Motor neuron (in vitro differentiated cells): ENCODE results near the gene MAML3. TPM values are rescaled to one million over a fixed set of nuclear protein-coding genes. Genes with fewer than 3 reads are reported as not detected.

ENCODE experiments used
- ATAC-seq, 8 experiments: fragments of 200-7000 bp; cut with Tn5 transposase; replicated peaks in 6 of 8; 2 replicates each; pipeline ENCODE4 v1.8.0; 2021; ENCODE audit warnings: mild to moderate bottlenecking in 8 of 8, moderate library complexity in 8 of 8
- H3K27ac ChIP-seq, 2 donors: fragments of 250-450 bp; sonication (Bioruptor Pico); 2 replicates each; pipeline ENCODE4 v1.9.0; 2021; ENCODE audit warnings: antibody characterized with exemption in 2 of 2, mild to moderate bottlenecking in 2 of 2, moderate library complexity in 1 of 2
- H3K4me1 ChIP-seq, 2 donors: fragments of 250-450 bp; sonication (Bioruptor Pico); replicated peaks in 1 of 2; 2 replicates each; pipeline ENCODE4 v1.6.1; 2021; ENCODE audit warnings: antibody characterized with exemption in 2 of 2, mild to moderate bottlenecking in 2 of 2, moderate library complexity in 1 of 2
- H3K4me3 ChIP-seq, 5 donors: fragments of 250-450 bp; sonication (Bioruptor Pico); 2 replicates each; pipeline ENCODE4 v1.9.0; 2021; ENCODE audit warnings: antibody characterized with exemption in 5 of 5, mild to moderate bottlenecking in 5 of 5, moderate library complexity in 4 of 5
- WGBS, 10 experiments: fragments of 450-650 bp; shearing (Covaris generic); methylation state at CpG; one replicate each; pipeline ENCODE4 v1.0.0; 2022; 5-methylcytosine and 5-hydroxymethylcytosine counted together
- in situ Hi-C, 9 experiments: fragments of 400-800 bp; cut with MboI; loops; one replicate each; pipeline ENCODE4 v1.15.0; 2021; ENCODE audit warnings: low sequenced_read_pairs in 9 of 9, low pct_unique_long_range_greater_than_20kb in 2 of 9; ENCODE audit not compliant: unreplicated experiment in 9 of 9
- total RNA-seq, 8 experiments: library from RNA; unstranded; fragments of 300-600 nt; gene quantifications; 2 replicates each; pipeline versions ENCODE4 v1.2.3 to v1.2.4, GENCODE V29; 2022

The MAML3 gene
- total RNA-seq, 8 experiments from 2014 or later: 1.7 to 24.0 (median 12.9) TPM

DNA sequence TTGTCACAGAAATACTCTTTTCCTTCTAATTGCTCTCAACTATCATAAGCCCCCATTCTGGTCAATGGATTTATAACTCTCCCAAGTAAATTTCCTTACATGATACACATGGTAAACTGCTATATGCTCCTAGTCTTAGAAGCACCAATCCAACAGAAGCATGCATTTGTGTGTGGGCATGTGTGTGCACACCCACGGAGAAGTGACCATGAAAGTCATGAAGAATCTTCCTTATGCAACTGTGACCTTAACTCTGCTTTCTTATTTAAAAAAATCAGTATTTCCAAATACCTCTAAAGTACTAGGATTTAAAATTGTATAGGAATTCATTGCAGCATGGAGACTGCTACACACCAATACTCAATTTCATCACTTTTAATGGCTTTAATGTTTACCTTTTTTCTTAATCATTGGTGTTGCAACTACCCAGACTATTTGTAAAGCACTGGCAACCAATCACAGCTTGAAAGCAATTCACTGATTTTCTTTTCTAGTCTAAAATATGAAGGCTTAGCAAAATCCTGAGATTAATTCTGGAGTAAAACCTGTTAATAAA is 47.6 kb downstream of the MAML3 start:
- 13 to 100% (median 83%) methylated on average over 1 of the region's 1 CpG; no CpG with 5 or more reads in 4 of the 10 experiments for WGBS, 10 experiments
- in situ Hi-C loops: no loop called here

DNA sequence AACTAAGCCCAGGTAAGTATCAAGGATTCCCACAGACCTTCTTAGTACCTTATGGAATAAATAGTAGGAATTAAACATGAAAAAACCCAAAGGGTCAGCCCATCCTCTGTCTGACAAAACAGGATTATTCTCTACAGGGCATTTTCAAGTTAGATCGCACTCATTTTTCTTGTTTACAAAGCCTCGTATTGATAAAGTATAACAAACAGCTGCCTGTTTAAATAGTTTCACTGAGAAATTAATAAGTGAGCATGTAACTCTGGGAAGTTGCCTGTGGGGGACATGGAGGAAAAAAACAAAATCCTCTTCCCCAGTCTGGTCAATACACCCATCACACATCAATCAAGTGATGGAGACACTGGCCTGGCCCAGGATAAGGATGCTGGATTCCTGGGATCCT is 48.5 kb downstream of the MAML3 start:
- Histone ChIP-seq H3K27ac (no peak overlapping the region), H3K4me1 (peaks cover 18 to 21% of the 10 kb centered on the region in 2 donors), H3K4me3 (no peak overlapping the region)
- 90 to 100% (median 100%) methylated on average over 2 of the region's 2 CpGs; no CpG with 5 or more reads in 6 of the 10 experiments for WGBS, 10 experiments
- in situ Hi-C loops: no loop called here
- no peak for ATAC-seq

More for the DNA sequence above, 47.6 kb downstream of the MAML3 start:
- no peak for ATAC-seq
- H3K4me3 ChIP-seq: no peak overlapping the region
- H3K4me1 ChIP-seq: peaks cover 20 to 30% of the 10 kb centered on the region in 2 donors
- H3K27ac ChIP-seq: no peak overlapping the region

DNA sequence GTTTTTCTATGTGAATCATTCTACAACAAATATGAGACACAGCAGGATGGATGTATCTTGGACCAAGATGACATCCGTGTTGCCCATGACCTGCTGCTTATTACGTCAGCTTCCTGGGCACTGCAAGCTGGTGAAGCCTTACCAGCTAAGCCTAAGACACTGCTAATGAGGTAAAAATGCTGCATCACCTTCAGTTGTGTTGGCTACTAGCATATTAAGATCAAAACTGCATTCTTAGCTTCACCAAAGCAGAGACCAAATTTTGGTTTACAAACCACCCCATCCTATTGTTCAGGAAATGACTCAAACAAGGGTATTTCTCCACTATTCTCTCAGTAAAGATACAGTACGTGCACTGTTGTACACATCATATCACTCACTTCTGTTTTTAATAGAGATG is 50.3 kb downstream of the MAML3 start:
- in situ Hi-C loops: no loop called here
- no peak overlapping the region for H3K4me3 ChIP-seq
- 20 to 100% (median 85%) methylated on average over 1 to 3 of the region's 3 CpGs; no CpG with 5 or more reads in 1 of the 10 experiments for WGBS, 10 experiments
- H3K4me1 ChIP-seq: peaks cover 3 to 6% of the 10 kb centered on the region in 2 donors
- ATAC-seq: peak in 1 of 8 experiments; percentile 56
- no peak overlapping the region for H3K27ac ChIP-seq

DNA sequence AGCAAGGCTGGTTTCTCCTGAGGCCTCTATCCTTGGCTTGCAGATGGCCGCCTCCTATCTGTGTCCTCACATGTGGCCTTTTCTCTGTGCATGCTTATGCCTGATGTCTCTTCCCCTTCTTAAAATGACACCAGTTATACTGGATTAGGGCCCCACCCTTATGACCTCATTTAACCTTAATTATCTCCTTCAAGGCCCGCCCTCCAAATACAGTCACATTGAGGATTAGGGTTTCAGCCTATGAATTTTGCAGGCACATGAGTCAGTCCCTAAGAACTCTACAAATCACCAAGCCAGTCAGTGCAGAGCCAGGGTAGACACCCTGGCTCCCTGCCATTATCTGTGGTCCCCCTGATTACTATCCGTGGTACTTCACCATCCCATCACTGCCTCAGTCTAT is 51.6 kb downstream of the MAML3 start:
- Histone ChIP-seq H3K4me3 (no peak overlapping the region), H3K4me1 (peaks cover 2 to 5% of the 10 kb centered on the region in 2 donors), H3K27ac (no peak overlapping the region)
- in situ Hi-C loops: no loop called here
- 40 to 100% (median 83%) methylated on average over 1 to 3 of the region's 3 CpGs; no CpG with 5 or more reads in 1 of the 10 experiments for WGBS, 10 experiments
- ATAC-seq: peak in 3 of 8 experiments; percentile 40 to 95 (median 92)

DNA sequence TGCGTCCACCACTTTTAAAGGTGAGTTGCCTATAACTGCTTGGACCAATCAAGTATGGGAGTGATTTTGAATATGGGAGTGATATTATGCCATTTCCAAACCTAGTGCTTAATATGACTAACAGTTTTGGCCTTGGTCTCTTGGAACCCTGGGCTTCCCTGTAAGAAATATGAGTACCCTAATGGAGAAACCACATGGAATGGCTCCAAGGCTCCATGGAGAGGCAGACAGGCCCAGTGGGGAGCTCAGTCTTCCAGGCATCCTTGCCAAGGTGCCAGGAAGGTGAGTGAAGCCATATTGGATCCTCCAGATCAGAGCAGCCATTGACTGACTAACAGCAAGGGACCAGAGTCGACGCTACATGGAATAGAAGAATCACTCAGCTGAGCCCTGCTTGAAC is 53.2 kb downstream of the MAML3 start:
- no peak for ATAC-seq
- Histone ChIP-seq H3K4me1 (peaks cover 6 to 13% of the 10 kb centered on the region in 2 donors), H3K4me3 (no peak overlapping the region), H3K27ac (no peak overlapping the region)
- in situ Hi-C loops: no loop called here
- WGBS, 10 experiments: 100% methylated on average over 1 to 3 of the region's 3 CpGs; no CpG with 5 or more reads in 3 of the 10 experiments

DNA sequence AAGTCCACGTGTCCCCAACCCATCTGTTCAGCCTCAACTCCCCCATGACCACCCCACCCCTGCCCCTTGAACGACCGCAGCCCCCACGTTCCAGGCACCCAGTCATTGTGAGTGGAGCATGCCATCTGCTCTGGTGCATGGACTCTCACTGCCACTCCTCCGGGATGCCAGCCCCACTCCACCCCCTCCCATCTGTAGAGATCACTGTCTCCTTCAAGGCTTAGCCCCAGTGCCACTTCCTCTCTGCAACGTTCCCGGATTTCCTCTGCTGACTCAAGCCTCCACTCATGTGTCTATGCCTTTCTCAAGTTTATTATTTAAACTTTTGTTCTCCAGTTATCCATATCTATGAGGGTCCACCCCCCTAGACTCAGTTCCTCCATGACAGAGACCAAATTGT is 54.0 kb downstream of the MAML3 start:
- H3K4me1 ChIP-seq: peaks cover 13 to 21% of the 10 kb centered on the region in 2 donors
- no peak overlapping the region for H3K27ac ChIP-seq
- ATAC-seq: peak in 1 of 8 experiments; percentile 12
- in situ Hi-C loops: no loop called here
- WGBS, 10 experiments: 39 to 83% methylated on average over 1 to 2 of the region's 7 CpGs; no CpG with 5 or more reads in 8 of the 10 experiments
- no peak overlapping the region for H3K4me3 ChIP-seq

DNA sequence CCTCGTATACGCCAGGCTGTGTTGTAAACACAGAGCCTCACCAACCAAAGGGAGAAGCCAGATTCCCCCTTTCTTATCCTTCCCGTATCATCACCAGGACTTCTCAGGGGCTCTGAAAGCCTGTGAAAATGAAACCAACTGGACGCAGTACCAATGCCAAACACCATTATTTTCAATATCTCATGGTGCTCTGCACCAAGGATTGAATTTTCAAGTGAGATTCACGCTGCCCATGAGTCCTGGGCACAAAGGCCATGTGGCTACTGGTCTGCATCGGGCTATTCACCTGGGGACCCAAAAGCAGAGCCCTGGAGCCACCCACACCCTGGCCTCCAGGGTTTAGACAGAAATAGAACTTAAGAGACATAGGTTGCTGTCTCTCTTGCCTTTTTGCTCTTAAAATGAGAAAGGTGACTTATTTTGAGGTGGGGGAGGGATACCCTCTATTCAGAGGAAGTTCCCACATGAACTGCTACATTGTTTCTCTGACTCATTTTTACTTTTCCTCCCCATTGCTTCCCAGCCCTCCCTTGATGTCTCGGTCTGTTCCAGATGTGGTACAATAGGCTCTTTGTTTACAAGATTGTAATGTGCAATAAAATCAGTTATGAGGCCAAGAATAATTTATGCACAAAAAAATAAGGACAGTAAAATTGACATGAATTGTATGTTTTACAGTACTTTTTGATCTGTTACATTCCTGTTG is 55.4 kb downstream of the MAML3 start:
- 44 to 90% (median 78%) methylated on average over 1 to 7 of the region's 7 CpGs for WGBS, 10 experiments
- no peak overlapping the region for H3K27ac ChIP-seq
- in situ Hi-C loops: no loop called here
- peak in 1 of 8 experiments; percentile 21 for ATAC-seq
- peaks cover 27 to 35% of the 10 kb centered on the region in 2 donors for H3K4me1 ChIP-seq
- H3K4me3 ChIP-seq: no peak overlapping the region

DNA sequence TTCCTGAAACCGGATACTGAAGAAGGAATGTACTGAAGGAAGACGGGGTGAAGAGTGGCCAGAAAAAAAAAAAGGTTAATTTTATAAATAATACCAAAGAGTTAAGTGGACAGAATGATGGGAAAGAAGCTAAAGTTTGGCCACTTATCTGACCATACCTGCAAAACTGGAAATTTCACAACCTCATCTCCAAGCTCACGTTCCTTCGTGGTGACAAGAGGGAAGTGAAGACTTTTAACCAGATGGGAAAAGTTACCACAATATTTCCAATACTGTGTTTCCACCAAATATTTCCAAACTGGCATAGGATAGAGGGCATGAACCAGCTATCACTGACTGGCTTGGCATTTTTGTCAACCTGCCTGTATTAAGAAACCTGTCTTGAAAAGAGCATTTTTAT is 56.4 kb downstream of the MAML3 start:
- no peak for ATAC-seq
- no peak overlapping the region for H3K27ac ChIP-seq
- in situ Hi-C loops: no loop called here
- H3K4me1 ChIP-seq: peaks cover 36 to 45% of the 10 kb centered on the region in 2 donors
- H3K4me3 ChIP-seq: no peak overlapping the region
- 75 to 100% (median 96%) methylated on average over 2 to 4 of the region's 4 CpGs; no CpG with 5 or more reads in 2 of the 10 experiments for WGBS, 10 experiments

DNA sequence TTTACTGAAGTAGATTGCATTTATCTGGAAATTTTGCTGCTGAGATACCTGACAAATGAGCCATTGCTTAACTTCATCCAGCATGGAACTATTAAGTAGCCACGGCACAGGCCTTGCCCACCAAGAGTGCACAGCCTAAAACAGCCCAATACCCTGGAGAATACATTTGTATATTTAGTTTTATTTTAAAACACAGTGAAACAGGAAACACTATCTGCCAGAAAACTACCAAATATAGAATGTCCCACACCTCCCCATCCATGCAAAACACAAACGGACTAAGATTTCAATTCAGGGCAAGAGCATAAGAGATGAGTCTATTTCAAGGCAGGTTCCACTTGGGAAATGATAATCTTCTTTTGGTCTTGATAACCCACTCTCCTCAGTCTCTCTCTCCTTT is 57.1 kb downstream of the MAML3 start:
- H3K4me1 ChIP-seq: peaks cover 42 to 48% of the 10 kb centered on the region in 2 donors
- WGBS, 10 experiments: 17 to 100% (median 57%) methylated on average over 1 to 2 of the region's 2 CpGs; no CpG with 5 or more reads in 2 of the 10 experiments
- in situ Hi-C loops: no loop called here
- H3K27ac ChIP-seq: no peak overlapping the region
- no peak for ATAC-seq
- H3K4me3 ChIP-seq: no peak overlapping the region

DNA sequence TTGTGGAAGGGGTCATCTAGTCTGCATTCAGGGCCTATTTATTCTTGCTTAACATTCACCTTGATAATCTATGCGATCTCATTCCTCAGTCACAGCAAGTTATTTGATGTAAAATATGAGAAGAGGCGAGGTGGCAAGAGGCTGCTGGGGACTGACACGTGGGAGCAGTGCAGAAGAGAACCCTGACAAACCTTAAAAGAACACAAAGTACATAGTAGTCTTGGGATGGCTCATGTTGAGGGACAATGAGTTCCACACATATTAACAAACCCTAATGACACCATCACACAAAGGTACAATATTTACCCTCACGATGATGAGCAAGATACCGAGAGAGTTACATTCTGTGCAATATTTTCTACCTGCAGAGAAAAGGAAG is 57.5 kb downstream of the MAML3 start:
- 70 to 100% (median 79%) methylated on average over 2 to 4 of the region's 5 CpGs; no CpG with 5 or more reads in 2 of the 10 experiments for WGBS, 10 experiments
- peaks cover 46 to 51% of the 10 kb centered on the region in 2 donors for H3K4me1 ChIP-seq
- in situ Hi-C loops: no loop called here

DNA sequence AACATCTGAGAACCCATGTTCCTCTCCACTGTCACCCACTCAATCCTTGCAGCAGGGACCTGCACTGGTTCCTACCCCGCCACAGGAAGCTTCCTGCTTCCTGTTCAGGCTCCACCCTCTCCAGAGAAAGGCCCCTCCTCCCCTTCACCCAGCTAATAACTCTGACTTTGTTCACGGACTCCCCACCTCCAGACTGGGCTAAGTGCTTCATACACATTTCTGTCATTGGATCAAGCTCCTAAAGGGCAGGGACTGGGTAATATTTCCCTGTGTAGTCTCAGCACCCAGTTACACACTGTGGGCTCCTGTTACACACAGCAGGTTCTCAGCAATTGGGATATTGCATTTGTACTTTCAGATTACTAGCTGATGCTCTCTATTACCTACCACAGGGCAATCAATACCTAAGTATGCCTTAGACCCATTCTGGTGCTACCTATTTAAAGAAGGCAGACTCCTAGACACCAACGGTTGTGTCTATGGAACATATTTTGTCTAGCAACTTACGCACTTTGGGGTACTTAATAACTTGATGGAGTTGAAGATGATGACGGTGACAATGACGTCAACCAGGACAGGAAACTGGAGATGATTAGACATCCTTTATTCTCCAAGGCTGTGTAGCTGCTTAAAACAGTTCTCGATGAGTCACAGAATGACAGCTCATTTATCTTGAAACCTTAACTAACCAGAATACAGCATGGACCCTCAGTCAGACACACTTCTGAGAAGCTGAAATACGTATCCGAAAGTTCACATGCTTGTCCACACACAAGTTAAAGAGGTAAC is 58.1 kb downstream of the MAML3 start:
- H3K4me1 ChIP-seq: peaks cover 51 to 56% of the 10 kb centered on the region in 2 donors
- WGBS, 10 experiments: 48 to 84% (median 67%) methylated on average over 1 to 9 of the region's 9 CpGs; no CpG with 5 or more reads in 1 of the 10 experiments
- in situ Hi-C loops: no loop called here
- H3K27ac ChIP-seq: peak overlapping the region in 1 of 2 donors; percentile 59
- peak overlapping the region in 1 of 5 donors; percentile 10 for H3K4me3 ChIP-seq
- peak in 7 of 8 experiments; percentile 52 to 73 (median 65) for ATAC-seq

More for the DNA sequence above, 57.5 kb downstream of the MAML3 start:
- Histone ChIP-seq H3K27ac (no peak overlapping the region), H3K4me3 (no peak overlapping the region)
- no peak for ATAC-seq

DNA sequence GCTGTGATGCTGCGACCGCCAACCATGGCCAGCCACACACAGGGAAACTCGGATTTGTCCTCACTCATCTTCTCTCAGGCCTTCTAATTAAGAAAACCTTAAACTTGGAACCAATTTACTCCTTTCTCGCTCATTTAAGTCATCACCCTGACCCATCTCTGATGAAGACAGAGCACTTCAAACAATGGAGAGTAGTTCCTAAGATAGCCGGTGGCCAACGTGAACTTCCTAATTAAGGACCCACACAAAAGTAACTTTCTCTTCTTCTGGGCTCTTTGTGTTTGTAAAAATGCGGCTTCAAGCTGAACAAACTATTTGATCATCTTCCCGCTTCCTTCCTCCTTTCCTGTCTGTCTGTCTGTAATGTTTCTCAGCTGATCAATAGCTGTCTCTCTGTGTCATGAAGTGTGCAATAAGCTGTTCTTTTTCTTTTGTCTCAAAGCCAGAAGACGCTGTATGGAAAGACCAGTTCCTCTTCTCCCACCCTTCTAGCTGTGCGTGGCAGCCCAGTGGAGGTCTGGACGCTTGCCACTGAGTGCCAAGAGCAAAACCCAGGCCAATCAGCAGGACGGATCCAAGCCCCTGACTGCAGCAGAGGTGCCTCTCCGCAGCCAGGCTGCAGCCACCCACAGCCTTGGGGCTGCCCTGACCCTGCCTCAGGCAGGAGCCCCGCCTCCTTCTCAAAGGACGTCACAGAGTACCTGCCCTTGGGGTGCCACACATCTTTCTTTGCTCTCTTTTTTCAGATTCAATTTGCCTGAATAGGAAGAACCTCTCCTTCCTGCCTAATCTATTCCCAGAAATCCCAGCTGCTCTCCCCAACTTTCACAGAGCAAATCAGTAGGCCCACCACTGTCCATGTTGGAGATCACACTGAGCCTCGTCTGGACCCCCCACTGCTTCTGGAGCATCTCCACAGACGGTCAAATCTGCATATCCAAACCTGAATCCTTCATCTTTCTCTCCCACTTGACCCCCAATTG is 59.3 kb downstream of the MAML3 start:
- peaks cover 50 to 56% of the 10 kb centered on the region in 2 donors for H3K4me1 ChIP-seq
- ATAC-seq: peak in 5 of 8 experiments; percentile 7 to 47 (median 28)
- peak overlapping the region; percentile 43 to 59 for H3K27ac ChIP-seq
- no peak overlapping the region for H3K4me3 ChIP-seq
- WGBS, 10 experiments: 31 to 95% (median 75%) methylated on average over 1 to 14 of the region's 17 CpGs; no CpG with 5 or more reads in 1 of the 10 experiments
- in situ Hi-C loops: no loop called here
